Astrocyte (in vitro differentiated cells and primary cell): ENCODE measurements around the gene GNPTG.

ENCODE experiments used
- EZH2 ChIP-seq: IDR thresholded peaks from 2 replicates; pipeline ENCODE4 v1.6.1; 2012; ENCODE audit warnings: mild to moderate bottlenecking, low read length, inconsistent platforms; ENCODE audit not compliant: insufficient read depth
- TF ChIP-seq, protein P1 (sequence below): IDR thresholded peaks from 2 replicates; pipeline ENCODE4 v1.5.1; 2011; ENCODE audit warnings: low read depth, mild to moderate bottlenecking, inconsistent platforms, low read length, moderate library complexity; ENCODE audit not compliant: insufficient read depth

DNA sequence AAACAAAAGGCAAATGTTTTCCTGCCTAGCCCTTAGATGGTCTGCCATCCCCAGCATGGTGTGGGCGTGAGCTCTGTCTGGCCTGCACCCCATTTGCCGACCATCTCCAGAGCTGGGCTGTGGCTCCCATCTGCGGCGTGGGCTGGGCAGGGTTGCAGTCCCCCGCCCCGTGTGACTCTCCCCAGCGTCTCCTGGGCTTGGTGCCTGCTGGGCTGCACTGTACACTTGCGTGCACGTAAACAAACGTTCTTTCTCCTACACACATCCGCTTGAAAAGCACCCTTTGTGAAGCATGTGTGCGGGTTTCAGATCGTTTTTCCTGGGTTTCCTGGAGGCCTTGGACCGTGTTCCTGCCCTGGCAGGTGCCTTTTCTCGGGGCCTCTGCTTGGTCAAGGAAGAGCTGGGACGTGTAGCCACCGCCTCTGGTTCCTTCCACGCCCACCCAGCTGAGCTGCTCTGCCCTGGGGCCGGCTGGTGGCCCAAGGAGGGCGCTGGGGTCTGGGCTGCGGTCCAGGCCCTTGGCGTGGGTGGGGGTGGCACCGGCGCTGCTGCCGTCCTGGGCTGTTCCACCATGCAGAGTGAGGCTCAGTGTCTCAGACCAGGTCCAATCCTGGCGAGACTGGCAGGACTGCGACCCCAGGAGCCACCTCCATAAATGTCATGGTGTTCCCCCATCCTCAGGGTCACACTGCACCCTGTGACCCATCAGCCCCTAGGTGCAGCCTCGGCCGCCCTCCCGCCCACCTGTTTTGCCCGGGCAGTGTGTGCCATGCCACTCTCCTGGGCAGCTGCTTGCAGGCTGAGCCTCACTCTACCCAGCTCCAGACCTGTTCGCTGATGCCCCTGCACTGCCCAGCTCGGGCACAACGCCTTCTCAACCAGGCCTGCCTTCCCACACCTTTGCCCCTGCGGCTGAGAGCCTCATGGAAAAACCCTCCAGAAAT is 28.2 kb upstream of the GNPTG start:
- TF ChIP-seq, protein P1, sequence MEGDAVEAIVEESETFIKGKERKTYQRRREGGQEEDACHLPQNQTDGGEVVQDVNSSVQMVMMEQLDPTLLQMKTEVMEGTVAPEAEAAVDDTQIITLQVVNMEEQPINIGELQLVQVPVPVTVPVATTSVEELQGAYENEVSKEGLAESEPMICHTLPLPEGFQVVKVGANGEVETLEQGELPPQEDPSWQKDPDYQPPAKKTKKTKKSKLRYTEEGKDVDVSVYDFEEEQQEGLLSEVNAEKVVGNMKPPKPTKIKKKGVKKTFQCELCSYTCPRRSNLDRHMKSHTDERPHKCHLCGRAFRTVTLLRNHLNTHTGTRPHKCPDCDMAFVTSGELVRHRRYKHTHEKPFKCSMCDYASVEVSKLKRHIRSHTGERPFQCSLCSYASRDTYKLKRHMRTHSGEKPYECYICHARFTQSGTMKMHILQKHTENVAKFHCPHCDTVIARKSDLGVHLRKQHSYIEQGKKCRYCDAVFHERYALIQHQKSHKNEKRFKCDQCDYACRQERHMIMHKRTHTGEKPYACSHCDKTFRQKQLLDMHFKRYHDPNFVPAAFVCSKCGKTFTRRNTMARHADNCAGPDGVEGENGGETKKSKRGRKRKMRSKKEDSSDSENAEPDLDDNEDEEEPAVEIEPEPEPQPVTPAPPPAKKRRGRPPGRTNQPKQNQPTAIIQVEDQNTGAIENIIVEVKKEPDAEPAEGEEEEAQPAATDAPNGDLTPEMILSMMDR: no peak
- TF ChIP-seq EZH2: no peak
